ENCODE data around the gene MAP3K10. TPM values are rescaled to one million over a fixed set of nuclear protein-coding genes. Genes with fewer than 3 reads are reported as not detected.
A peak's percentile ranks its signal among the peaks of the same experiment; 100 is the strongest.

The MAP3K10 gene
- polyA plus RNA-seq, 1 donor from 2014 or later: 0.44 TPM

- peaks cover 8% of the 10 kb centered on the region for H3K36me3 Mint-ChIP-seq
- no peak overlapping the region for H3K4me3 Mint-ChIP-seq
- peaks cover 6 to 10% (median 9%) of the 10 kb centered on the region in 3 donors for H3K4me1 Mint-ChIP-seq
- no peaks in the 10 kb centered on the region for H3K27me3 Mint-ChIP-seq
- H3K27ac Mint-ChIP-seq: peak overlapping the region in 1 of 3 donors; percentile 63
- H3K9me3 Mint-ChIP-seq: no peaks in the 10 kb centered on the region
Measured at GRCh38 chr19:40253611-40254092, 62.4 kb downstream of the MAP3K10 start.

GRCh38 chr19:40254714-40255418 lies 63.6 kb downstream of the MAP3K10 start:
- H3K36me3 Mint-ChIP-seq: peaks cover 8% of the 10 kb centered on the region
- H3K4me3 Mint-ChIP-seq: peak overlapping the region in 1 of 4 donors; percentile 63
- peaks cover 11 to 16% (median 16%) of the 10 kb centered on the region in 3 donors for H3K4me1 Mint-ChIP-seq
- H3K27me3 Mint-ChIP-seq: no peaks in the 10 kb centered on the region
- no peak overlapping the region for H3K27ac Mint-ChIP-seq
- no peaks in the 10 kb centered on the region for H3K9me3 Mint-ChIP-seq

GRCh38 chr19:40255619-40256166 lies 64.5 kb downstream of the MAP3K10 start:
- Mint-ChIP-seq H3K4me1 (peaks cover 11 to 18% (median 16%) of the 10 kb centered on the region in 3 donors), H3K9me3 (no peaks in the 10 kb centered on the region), H3K27ac (peak overlapping the region in 1 of 3 donors; percentile 71), H3K27me3 (no peaks in the 10 kb centered on the region), H3K4me3 (no peak overlapping the region), H3K36me3 (peaks cover 10% of the 10 kb centered on the region)

GRCh38 chr19:40256512-40256911 lies 65.3 kb downstream of the MAP3K10 start:
- Mint-ChIP-seq H3K4me3 (peak overlapping the region in 1 of 4 donors; percentile 63), H3K27me3 (no peaks in the 10 kb centered on the region), H3K9me3 (no peaks in the 10 kb centered on the region), H3K36me3 (peaks cover 11% of the 10 kb centered on the region), H3K27ac (peak overlapping the region in 1 of 3 donors; percentile 71), H3K4me1 (peaks cover 13 to 20% (median 17%) of the 10 kb centered on the region in 3 donors)

- no peak overlapping the region for H3K27ac Mint-ChIP-seq
- H3K36me3 Mint-ChIP-seq: peaks cover 11% of the 10 kb centered on the region
- no peak overlapping the region for H3K4me3 Mint-ChIP-seq
- peaks cover 18 to 20% (median 18%) of the 10 kb centered on the region in 3 donors for H3K4me1 Mint-ChIP-seq
- H3K27me3 Mint-ChIP-seq: no peaks in the 10 kb centered on the region
- H3K9me3 Mint-ChIP-seq: no peaks in the 10 kb centered on the region
Measured at GRCh38 chr19:40257096-40257517, 65.9 kb downstream of the MAP3K10 start.

- H3K36me3 Mint-ChIP-seq: peaks cover 6% of the 10 kb centered on the region
- no peaks in the 10 kb centered on the region for H3K27me3 Mint-ChIP-seq
- H3K4me3 Mint-ChIP-seq: no peak overlapping the region
- H3K9me3 Mint-ChIP-seq: no peaks in the 10 kb centered on the region
- peak overlapping the region in 1 of 3 donors; percentile 69 for H3K27ac Mint-ChIP-seq
- peaks cover 12 to 16% (median 14%) of the 10 kb centered on the region in 3 donors for H3K4me1 Mint-ChIP-seq
Measured at GRCh38 chr19:40261631-40262030, 70.4 kb downstream of the MAP3K10 start.

GRCh38 chr19:40262422-40262821 lies 71.2 kb downstream of the MAP3K10 start:
- Mint-ChIP-seq H3K27me3 (no peaks in the 10 kb centered on the region), H3K9me3 (no peaks in the 10 kb centered on the region), H3K4me1 (peaks cover 12 to 16% (median 12%) of the 10 kb centered on the region in 3 donors), H3K36me3 (peaks cover 6% of the 10 kb centered on the region), H3K27ac (peak overlapping the region in 1 of 3 donors; percentile 69), H3K4me3 (no peak overlapping the region)

GRCh38 chr19:40263440-40264313 lies 72.5 kb downstream of the MAP3K10 start:
- no peak overlapping the region for H3K27ac Mint-ChIP-seq
- no peaks in the 10 kb centered on the region for H3K27me3 Mint-ChIP-seq
- H3K9me3 Mint-ChIP-seq: no peaks in the 10 kb centered on the region
- peaks cover 12 to 18% (median 14%) of the 10 kb centered on the region in 3 donors for H3K4me1 Mint-ChIP-seq
- H3K4me3 Mint-ChIP-seq: no peak overlapping the region
- peaks cover 9% of the 10 kb centered on the region for H3K36me3 Mint-ChIP-seq

- peaks cover 12 to 18% (median 16%) of the 10 kb centered on the region in 3 donors for H3K4me1 Mint-ChIP-seq
- peaks cover 14% of the 10 kb centered on the region for H3K36me3 Mint-ChIP-seq
- peak overlapping the region in 1 of 4 donors; percentile 84 for H3K4me3 Mint-ChIP-seq
- H3K9me3 Mint-ChIP-seq: no peaks in the 10 kb centered on the region
- no peak overlapping the region for H3K27ac Mint-ChIP-seq
- no peaks in the 10 kb centered on the region for H3K27me3 Mint-ChIP-seq
Measured at GRCh38 chr19:40264314-40265054, 73.3 kb downstream of the MAP3K10 start.

Other genes with a start within 250 kb of the MAP3K10 start
- 98.9 TPM for gene PSMC4, start 220.3 kb upstream of the MAP3K10 start, polyA plus RNA-seq
- 3.6 TPM for gene ZNF546, start 194.4 kb upstream of the MAP3K10 start, polyA plus RNA-seq
- gene ZNF780B, start 135.2 kb upstream of the MAP3K10 start, polyA plus RNA-seq: 10.8 TPM
- 9.6 TPM for gene ZNF780A, start 100.5 kb upstream of the MAP3K10 start, polyA plus RNA-seq
- not detected for gene TTC9B, start 27.0 kb downstream of the MAP3K10 start, polyA plus RNA-seq
- gene CCNP, start 35.3 kb downstream of the MAP3K10 start, polyA plus RNA-seq: not detected
- 28.1 TPM for gene AKT2, start 93.9 kb downstream of the MAP3K10 start, polyA plus RNA-seq
- 8.8 TPM for gene C19orf47, start 157.0 kb downstream of the MAP3K10 start, polyA plus RNA-seq
- gene PLD3, start 157.3 kb downstream of the MAP3K10 start, polyA plus RNA-seq: 53.5 TPM
- 0.11 TPM for gene HIPK4, start 198.8 kb downstream of the MAP3K10 start, polyA plus RNA-seq
- gene PRX, start 222.0 kb downstream of the MAP3K10 start, polyA plus RNA-seq: 0.21 TPM
- gene SERTAD1, start 234.6 kb downstream of the MAP3K10 start, polyA plus RNA-seq: 13.2 TPM